ENCODE measurements around the gene BAX.
A peak's percentile ranks its signal among the peaks of the same experiment; 100 is the strongest.

The BAX gene

GRCh38 chr19:48985711-48986110 is 31.0 kb downstream of the BAX start:
- no peak for DNase-seq (ENCODE audit: low spot score)

GRCh38 chr19:48986211-48986610 is 31.5 kb downstream of the BAX start:
- no peak for DNase-seq (ENCODE audit: low spot score)

GRCh38 chr19:48987323-48987722 is 32.6 kb downstream of the BAX start:
- DNase-seq (ENCODE audit: low spot score) = no peak

- DNase-seq (ENCODE audit: low spot score) = no peak
Observed at GRCh38 chr19:48988286-48988685, 33.6 kb downstream of the BAX start.

- no peak for DNase-seq (ENCODE audit: low spot score)
Observed at GRCh38 chr19:48988860-48989259, 34.2 kb downstream of the BAX start.

- no peak for DNase-seq (ENCODE audit: low spot score)
Observed at GRCh38 chr19:48989701-48990291, 35.1 kb downstream of the BAX start.

GRCh38 chr19:48990400-48990799 is 35.7 kb downstream of the BAX start:
- DNase-seq (ENCODE audit: low spot score) = no peak

- DNase-seq (ENCODE audit: low spot score) = no peak
Observed at GRCh38 chr19:48991011-48991609, 36.4 kb downstream of the BAX start.

GRCh38 chr19:48991873-48992580 is 37.4 kb downstream of the BAX start:
- DNase-seq (ENCODE audit: low spot score) = peak; percentile 25

- no peak for DNase-seq (ENCODE audit: low spot score)
Observed at GRCh38 chr19:48992581-48993174, 38.0 kb downstream of the BAX start.

- peak; percentile 99 for DNase-seq (ENCODE audit: low spot score)
Observed at GRCh38 chr19:48993175-48994034, 38.7 kb downstream of the BAX start, which contains the start of the genes GYS1 and RUVBL2. GYS1 (minus strand) TSS chr19:48993309; CDS start chr19:48993112, 197 bp downstream. RUVBL2 (plus strand) TSS chr19:48993887; CDS start chr19:48993912, 25 bp downstream.

- no peak for DNase-seq (ENCODE audit: low spot score)
Observed at GRCh38 chr19:48994035-48994386, 39.3 kb downstream of the BAX start.

GRCh38 chr19:48997972-48998371 is 43.3 kb downstream of the BAX start:
- no peak for DNase-seq (ENCODE audit: low spot score)

GRCh38 chr19:48999481-49000325 is 45.0 kb downstream of the BAX start:
- DNase-seq (ENCODE audit: low spot score) = no peak

GRCh38 chr19:49004133-49004532 is 49.5 kb downstream of the BAX start:
- no peak for DNase-seq (ENCODE audit: low spot score)

- DNase-seq (ENCODE audit: low spot score) = no peak
Observed at GRCh38 chr19:49004964-49005614, 50.4 kb downstream of the BAX start.

- no peak for DNase-seq (ENCODE audit: low spot score)
Observed at GRCh38 chr19:49006905-49007304, 52.2 kb downstream of the BAX start.

- DNase-seq (ENCODE audit: low spot score) = no peak
Observed at GRCh38 chr19:49009828-49010227, 55.2 kb downstream of the BAX start.

- DNase-seq (ENCODE audit: low spot score) = no peak
Observed at GRCh38 chr19:49010453-49010852, 55.8 kb downstream of the BAX start.

- DNase-seq (ENCODE audit: low spot score) = no peak
Observed at GRCh38 chr19:49011194-49011593, 56.5 kb downstream of the BAX start.
